K562 (cell line): ENCODE data around the gene ZNRF1. TPM values are rescaled to one million over a fixed set of nuclear protein-coding genes. Genes with fewer than 3 reads are reported as not detected.

Source experiments
- FOXP1 ChIP-seq: sonication (generic); formaldehyde crosslinking; IDR thresholded peaks from 2 replicates; pipeline ENCODE4 v1.8.0; 2022; ENCODE audit warnings: mild to moderate bottlenecking, missing genetic modification reagents
- HSF4 ChIP-seq: fragments of 250-450 bp; sonication (Bioruptor Pico); IDR thresholded peaks from 2 replicates; pipeline ENCODE4 v2.1.2; 2022; ENCODE audit warnings: mild to moderate bottlenecking, moderate library complexity, borderline replicate concordance
- JUND ChIP-seq, 2 experiments: IDR thresholded peaks; 2 replicates in 1 of 2; 3 replicates in 1 of 2; pipeline ENCODE4 v1.6.1; 2011; ENCODE audit warnings: borderline replicate concordance in 2 of 2, low read depth in 2 of 2, low read length in 2 of 2, improper control_type of control experiment in 1 of 2, missing biosample characterization in 1 of 2, missing genetic modification characterization in 1 of 2, missing genetic modification reagents in 1 of 2
- PCBP1 ChIP-seq: fragments of 200-400 bp; formaldehyde crosslinking; IDR thresholded peaks from 2 replicates; pipeline ENCODE4 v1.6.1; 2018; ENCODE audit warnings: mild to moderate bottlenecking, low read depth, low read length; ENCODE audit not compliant: poor library complexity, severe bottlenecking
- polyA plus RNA-seq, 8 experiments: library from polyadenylated mRNA; depleted of rRNA in 4 of 8; stranded (reverse) in 5 of 8; unstranded in 3 of 8; fragments of >200 nt; fragmentation: Nextera tagmentation in 2 of 8; fragmentation: Illumina TruSeq in 1 of 8; extraction: Ambion mirVana in 2 of 8; extraction: Trizol in 1 of 8; gene quantifications; 2 replicates each; pipeline versions ENCODE4 v1.2.1 to v1.2.3, GENCODE V29; 2011 to 2014; ENCODE audit warnings: inconsistent platforms in 1 of 8, missing spikeins in 1 of 8
- total RNA-seq, 7 experiments: library from RNA; depleted of rRNA in 6 of 7; stranded (reverse); fragments of >200 nt in 6 of 7; fragmentation: Illumina TruSeq in 2 of 7; extraction: Trizol in 2 of 7; gene quantifications; 2 replicates each; pipeline versions ENCODE4 v1.2.1 to v1.2.3, GENCODE V29; 2011 to 2021; ENCODE audit warnings: low replicate concordance in 1 of 7
- TF ChIP-seq, protein P1 (sequence below), 2 experiments: fragments of 450-650 bp in 1 of 2; sonication (generic) in 1 of 2; formaldehyde crosslinking in 1 of 2; IDR thresholded peaks; 2 replicates each; pipeline versions ENCODE4 v1.7.1 to v1.9.0; 2016 to 2022; ENCODE audit warnings: inconsistent platforms in 1 of 2, mild to moderate bottlenecking in 1 of 2, missing genetic modification reagents in 1 of 2
- TF ChIP-seq, protein P2 (sequence below): fragments of 450-650 bp; IDR thresholded peaks from 2 replicates; pipeline ENCODE4 v1.6.1; 2016
- TF ChIP-seq, protein P3 (sequence below): fragments of 450-650 bp; IDR thresholded peaks from 2 replicates; pipeline ENCODE4 v1.6.1; 2017; ENCODE audit warnings: antibody characterized with exemption
- TF ChIP-seq, protein P4 (sequence below): fragments of 450-650 bp; IDR thresholded peaks from 2 replicates; pipeline ENCODE4 v1.6.1; 2017; ENCODE audit warnings: antibody characterized with exemption, mild to moderate bottlenecking

ZNRF1 gene
- total and polyA plus RNA-seq, 9 of the 15 experiments (the other 6 are each of a cell fraction or from before 2014, with no cell fraction given), result 9.5 to 37.7 (median 20.0) TPM

DNA sequence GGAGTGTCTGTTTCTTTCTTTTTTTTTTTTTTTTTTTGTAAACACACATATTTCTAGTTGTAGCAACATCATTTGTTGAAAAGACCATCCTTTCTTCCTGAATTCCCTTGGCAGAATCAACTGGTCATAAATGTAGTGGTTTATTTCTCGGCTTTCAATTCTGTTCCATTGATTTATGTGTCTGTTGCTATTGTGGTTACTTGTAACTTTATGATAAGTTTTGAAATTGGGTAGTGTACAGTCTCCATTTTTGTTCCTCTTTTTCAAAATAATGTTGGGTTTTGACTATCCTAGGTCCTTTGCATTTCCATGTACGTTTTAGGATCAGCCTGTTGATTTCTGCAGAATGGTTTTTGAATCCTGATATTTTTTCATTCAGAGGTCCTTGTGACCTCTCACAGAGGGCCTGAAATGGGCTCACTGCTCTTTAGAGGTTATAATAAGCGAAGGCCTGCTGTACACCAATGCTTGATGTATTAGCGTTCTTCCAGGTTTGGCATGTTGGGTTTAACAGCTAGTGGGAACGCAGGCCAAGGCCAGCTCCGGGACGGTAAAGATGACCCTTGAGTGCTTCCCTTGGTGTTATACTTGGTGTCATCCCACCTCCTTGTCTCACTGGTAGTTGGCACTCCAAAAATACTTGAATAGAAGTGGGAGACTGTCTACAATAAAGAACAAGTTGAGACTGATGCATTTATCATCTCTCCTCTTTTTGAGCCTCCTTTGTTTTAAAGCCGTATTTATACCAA is 43.8 kb downstream of the ZNRF1 start (continued):
- TF ChIP-seq, protein P1, sequence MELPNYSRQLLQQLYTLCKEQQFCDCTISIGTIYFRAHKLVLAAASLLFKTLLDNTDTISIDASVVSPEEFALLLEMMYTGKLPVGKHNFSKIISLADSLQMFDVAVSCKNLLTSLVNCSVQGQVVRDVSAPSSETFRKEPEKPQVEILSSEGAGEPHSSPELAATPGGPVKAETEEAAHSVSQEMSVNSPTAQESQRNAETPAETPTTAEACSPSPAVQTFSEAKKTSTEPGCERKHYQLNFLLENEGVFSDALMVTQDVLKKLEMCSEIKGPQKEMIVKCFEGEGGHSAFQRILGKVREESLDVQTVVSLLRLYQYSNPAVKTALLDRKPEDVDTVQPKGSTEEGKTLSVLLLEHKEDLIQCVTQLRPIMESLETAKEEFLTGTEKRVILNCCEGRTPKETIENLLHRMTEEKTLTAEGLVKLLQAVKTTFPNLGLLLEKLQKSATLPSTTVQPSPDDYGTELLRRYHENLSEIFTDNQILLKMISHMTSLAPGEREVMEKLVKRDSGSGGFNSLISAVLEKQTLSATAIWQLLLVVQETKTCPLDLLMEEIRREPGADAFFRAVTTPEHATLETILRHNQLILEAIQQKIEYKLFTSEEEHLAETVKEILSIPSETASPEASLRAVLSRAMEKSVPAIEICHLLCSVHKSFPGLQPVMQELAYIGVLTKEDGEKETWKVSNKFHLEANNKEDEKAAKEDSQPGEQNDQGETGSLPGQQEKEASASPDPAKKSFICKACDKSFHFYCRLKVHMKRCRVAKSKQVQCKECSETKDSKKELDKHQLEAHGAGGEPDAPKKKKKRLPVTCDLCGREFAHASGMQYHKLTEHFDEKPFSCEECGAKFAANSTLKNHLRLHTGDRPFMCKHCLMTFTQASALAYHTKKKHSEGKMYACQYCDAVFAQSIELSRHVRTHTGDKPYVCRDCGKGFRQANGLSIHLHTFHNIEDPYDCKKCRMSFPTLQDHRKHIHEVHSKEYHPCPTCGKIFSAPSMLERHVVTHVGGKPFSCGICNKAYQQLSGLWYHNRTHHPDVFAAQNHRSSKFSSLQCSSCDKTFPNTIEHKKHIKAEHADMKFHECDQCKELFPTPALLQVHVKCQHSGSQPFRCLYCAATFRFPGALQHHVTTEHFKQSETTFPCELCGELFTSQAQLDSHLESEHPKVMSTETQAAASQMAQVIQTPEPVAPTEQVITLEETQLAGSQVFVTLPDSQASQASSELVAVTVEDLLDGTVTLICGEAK (IDR thresholded peaks at IDR 0.05), result peak; percentile 58; the same call in 1 of the 2 replicates
- TF ChIP-seq, protein P1 (CRISPR knock-in tag; IDR thresholded peaks at IDR 0.05), result no peak
- TF ChIP-seq FOXP1 (peak; percentile 46; the same call in 1 of the 2 replicates), HSF4 (no peak), PCBP1 (no peak), JUND (IDR thresholded peaks at IDR 0.05; ENCODE audit: borderline replicate concordance, low read depth, low read length) (no peak), JUND (tag; IDR thresholded peaks at IDR 0.05; ENCODE audit: borderline replicate concordance, low read depth, low read length) (no peak; the same call in 2 of the 3 replicates)
- TF ChIP-seq, protein P2, sequence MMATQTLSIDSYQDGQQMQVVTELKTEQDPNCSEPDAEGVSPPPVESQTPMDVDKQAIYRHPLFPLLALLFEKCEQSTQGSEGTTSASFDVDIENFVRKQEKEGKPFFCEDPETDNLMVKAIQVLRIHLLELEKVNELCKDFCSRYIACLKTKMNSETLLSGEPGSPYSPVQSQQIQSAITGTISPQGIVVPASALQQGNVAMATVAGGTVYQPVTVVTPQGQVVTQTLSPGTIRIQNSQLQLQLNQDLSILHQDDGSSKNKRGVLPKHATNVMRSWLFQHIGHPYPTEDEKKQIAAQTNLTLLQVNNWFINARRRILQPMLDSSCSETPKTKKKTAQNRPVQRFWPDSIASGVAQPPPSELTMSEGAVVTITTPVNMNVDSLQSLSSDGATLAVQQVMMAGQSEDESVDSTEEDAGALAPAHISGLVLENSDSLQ, result peak; percentile 70
- TF ChIP-seq, protein P3, sequence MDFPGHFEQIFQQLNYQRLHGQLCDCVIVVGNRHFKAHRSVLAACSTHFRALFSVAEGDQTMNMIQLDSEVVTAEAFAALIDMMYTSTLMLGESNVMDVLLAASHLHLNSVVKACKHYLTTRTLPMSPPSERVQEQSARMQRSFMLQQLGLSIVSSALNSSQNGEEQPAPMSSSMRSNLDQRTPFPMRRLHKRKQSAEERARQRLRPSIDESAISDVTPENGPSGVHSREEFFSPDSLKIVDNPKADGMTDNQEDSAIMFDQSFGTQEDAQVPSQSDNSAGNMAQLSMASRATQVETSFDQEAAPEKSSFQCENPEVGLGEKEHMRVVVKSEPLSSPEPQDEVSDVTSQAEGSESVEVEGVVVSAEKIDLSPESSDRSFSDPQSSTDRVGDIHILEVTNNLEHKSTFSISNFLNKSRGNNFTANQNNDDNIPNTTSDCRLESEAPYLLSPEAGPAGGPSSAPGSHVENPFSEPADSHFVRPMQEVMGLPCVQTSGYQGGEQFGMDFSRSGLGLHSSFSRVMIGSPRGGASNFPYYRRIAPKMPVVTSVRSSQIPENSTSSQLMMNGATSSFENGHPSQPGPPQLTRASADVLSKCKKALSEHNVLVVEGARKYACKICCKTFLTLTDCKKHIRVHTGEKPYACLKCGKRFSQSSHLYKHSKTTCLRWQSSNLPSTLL, result no peak
- TF ChIP-seq, protein P4, sequence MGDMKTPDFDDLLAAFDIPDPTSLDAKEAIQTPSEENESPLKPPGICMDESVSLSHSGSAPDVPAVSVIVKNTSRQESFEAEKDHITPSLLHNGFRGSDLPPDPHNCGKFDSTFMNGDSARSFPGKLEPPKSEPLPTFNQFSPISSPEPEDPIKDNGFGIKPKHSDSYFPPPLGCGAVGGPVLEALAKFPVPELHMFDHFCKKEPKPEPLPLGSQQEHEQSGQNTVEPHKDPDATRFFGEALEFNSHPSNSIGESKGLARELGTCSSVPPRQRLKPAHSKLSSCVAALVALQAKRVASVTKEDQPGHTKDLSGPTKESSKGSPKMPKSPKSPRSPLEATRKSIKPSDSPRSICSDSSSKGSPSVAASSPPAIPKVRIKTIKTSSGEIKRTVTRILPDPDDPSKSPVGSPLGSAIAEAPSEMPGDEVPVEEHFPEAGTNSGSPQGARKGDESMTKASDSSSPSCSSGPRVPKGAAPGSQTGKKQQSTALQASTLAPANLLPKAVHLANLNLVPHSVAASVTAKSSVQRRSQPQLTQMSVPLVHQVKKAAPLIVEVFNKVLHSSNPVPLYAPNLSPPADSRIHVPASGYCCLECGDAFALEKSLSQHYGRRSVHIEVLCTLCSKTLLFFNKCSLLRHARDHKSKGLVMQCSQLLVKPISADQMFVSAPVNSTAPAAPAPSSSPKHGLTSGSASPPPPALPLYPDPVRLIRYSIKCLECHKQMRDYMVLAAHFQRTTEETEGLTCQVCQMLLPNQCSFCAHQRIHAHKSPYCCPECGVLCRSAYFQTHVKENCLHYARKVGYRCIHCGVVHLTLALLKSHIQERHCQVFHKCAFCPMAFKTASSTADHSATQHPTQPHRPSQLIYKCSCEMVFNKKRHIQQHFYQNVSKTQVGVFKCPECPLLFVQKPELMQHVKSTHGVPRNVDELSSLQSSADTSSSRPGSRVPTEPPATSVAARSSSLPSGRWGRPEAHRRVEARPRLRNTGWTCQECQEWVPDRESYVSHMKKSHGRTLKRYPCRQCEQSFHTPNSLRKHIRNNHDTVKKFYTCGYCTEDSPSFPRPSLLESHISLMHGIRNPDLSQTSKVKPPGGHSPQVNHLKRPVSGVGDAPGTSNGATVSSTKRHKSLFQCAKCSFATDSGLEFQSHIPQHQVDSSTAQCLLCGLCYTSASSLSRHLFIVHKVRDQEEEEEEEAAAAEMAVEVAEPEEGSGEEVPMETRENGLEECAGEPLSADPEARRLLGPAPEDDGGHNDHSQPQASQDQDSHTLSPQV, result peak; percentile 87
